Measurements from ENCODE around the gene KLHL14.

DNA sequence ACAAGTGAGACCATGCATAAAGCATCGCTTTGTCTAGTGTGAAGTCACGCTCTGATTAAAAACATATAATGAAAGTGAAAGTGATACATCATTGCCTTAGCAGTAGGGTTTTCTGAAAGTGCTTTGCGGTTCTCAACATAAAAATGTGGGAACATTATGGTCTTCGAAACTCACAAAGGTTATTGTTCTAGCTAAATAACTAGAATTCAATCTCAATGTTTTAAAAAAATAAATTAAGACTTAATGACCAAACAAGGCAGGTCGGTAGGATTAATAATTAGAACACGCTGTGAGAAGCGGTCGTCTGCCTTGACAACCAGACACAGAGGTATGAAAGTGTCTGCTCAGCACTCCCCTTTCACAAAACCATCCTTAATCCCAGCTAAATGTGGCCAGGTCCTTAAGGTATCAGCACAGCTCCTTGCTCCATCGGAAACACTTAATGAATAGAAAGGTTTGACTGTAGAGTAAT, 42.2 kb downstream of the KLHL14 start:
- TF ChIP-seq, protein P1, sequence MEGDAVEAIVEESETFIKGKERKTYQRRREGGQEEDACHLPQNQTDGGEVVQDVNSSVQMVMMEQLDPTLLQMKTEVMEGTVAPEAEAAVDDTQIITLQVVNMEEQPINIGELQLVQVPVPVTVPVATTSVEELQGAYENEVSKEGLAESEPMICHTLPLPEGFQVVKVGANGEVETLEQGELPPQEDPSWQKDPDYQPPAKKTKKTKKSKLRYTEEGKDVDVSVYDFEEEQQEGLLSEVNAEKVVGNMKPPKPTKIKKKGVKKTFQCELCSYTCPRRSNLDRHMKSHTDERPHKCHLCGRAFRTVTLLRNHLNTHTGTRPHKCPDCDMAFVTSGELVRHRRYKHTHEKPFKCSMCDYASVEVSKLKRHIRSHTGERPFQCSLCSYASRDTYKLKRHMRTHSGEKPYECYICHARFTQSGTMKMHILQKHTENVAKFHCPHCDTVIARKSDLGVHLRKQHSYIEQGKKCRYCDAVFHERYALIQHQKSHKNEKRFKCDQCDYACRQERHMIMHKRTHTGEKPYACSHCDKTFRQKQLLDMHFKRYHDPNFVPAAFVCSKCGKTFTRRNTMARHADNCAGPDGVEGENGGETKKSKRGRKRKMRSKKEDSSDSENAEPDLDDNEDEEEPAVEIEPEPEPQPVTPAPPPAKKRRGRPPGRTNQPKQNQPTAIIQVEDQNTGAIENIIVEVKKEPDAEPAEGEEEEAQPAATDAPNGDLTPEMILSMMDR (IDR thresholded peaks at IDR 0.05; ENCODE audit: extremely low read depth in 1 of 2, insufficient read depth in 1 of 2, low read depth in 1 of 2, low read length in 2 of 2), result no peak
- TF ChIP-seq MYC (IDR thresholded peaks at IDR 0.05; ENCODE audit: low read depth, low read length), result no peak
- no peak for TF ChIP-seq EZH2 (IDR thresholded peaks at IDR 0.05; ENCODE audit: borderline replicate concordance, low read depth, low read length, severe bottlenecking)
- TF ChIP-seq FOS (IDR thresholded peaks at IDR 0.05; ENCODE audit: borderline replicate concordance, insufficient read depth, low read length), result no peak
- TF ChIP-seq, protein P2, sequence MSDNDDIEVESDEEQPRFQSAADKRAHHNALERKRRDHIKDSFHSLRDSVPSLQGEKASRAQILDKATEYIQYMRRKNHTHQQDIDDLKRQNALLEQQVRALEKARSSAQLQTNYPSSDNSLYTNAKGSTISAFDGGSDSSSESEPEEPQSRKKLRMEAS (IDR thresholded peaks at IDR 0.05; ENCODE audit: insufficient read depth, insufficient read length), result no peak
- TF ChIP-seq GATA2 (IDR thresholded peaks at IDR 0.05; ENCODE audit: insufficient read depth, insufficient read length, low read depth, low read length), result no peak
- no peak for TF ChIP-seq POLR2A (IDR thresholded peaks at IDR 0.05; ENCODE audit: low read depth, low read length)
